Measurements from ENCODE around the gene ASPRV1. TPM values are rescaled to one million over a fixed set of nuclear protein-coding genes. Genes with fewer than 3 reads are reported as not detected.

The ASPRV1 gene
- total RNA-seq, 1 donor from 2014 or later = 0.78 TPM

GRCh38 chr2:69992310-69993047 lies 31.0 kb upstream of the ASPRV1 start:
- ATAC-seq (ENCODE audit: poor library complexity) = no peak
- intact Hi-C loops (cut with DNase I) = no loop called here
- no peak for DNase-seq

DNA sequence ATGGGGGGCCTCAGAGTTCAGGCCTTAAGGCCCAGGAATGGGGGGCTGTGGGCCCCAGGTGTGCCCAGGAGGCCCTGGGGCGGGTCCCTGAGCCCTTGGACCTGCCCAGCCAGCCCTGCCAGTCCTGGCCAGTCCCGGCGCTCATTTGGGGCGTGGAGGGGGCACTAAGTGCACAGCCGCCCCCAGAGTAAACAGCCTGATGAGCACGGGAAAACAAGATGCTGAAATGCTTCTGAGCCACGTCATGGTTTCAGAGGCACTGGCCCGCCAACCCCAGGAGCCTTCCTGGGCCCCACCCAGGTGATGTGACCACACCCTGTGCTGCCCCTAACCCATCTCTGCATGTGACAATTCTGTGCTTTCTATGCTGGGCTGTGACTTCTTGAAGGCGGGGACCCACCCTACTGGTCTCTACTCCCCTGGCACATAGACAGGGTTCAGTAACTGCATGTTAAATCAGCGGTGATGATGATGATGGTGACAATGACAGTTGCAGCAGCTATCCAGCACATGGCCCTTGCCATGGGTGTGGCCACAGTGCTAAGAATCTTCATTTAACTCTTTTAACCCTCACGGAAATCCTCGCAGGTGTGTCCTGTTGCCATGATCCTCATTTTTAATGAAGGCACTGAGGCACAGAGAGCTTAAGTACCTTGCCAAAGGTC lies 28.1 kb upstream of the ASPRV1 start:
- ATAC-seq (ENCODE audit: poor library complexity) = no peak
- intact Hi-C loops (cut with DNase I) = no loop called here
- DNase-seq = no peak

GRCh38 chr2:69989009-69989408 lies 27.6 kb upstream of the ASPRV1 start:
- intact Hi-C loops (cut with DNase I) = no loop called here
- ATAC-seq (ENCODE audit: poor library complexity) (no peak), DNase-seq (no peak)

- intact Hi-C loops (cut with DNase I) = no loop called here
- ATAC-seq (ENCODE audit: poor library complexity) = no peak
- DNase-seq = no peak
Observed at GRCh38 chr2:69988086-69988635, 26.7 kb upstream of the ASPRV1 start.

- DNase-seq (no peak), ATAC-seq (ENCODE audit: poor library complexity) (no peak)
- intact Hi-C loops (cut with DNase I) = no loop called here
Observed at GRCh38 chr2:69986691-69987090, 25.3 kb upstream of the ASPRV1 start.

GRCh38 chr2:69985688-69986087 lies 24.3 kb upstream of the ASPRV1 start:
- peak; percentile 41 for ATAC-seq (ENCODE audit: poor library complexity)
- intact Hi-C loops (cut with DNase I) = no loop called here
- peak; percentile 69 for DNase-seq

GRCh38 chr2:69985216-69985615 lies 23.8 kb upstream of the ASPRV1 start:
- intact Hi-C loops (cut with DNase I) = no loop called here
- DNase-seq = no peak
- ATAC-seq (ENCODE audit: poor library complexity) = no peak

GRCh38 chr2:69983392-69983966 lies 22.0 kb upstream of the ASPRV1 start:
- ATAC-seq (ENCODE audit: poor library complexity) = no peak
- DNase-seq = no peak
- intact Hi-C loops (cut with DNase I) = no loop called here

GRCh38 chr2:69979902-69980807 lies 18.7 kb upstream of the ASPRV1 start:
- intact Hi-C loops (cut with DNase I) = no loop called here
- ATAC-seq (ENCODE audit: poor library complexity) (no peak), DNase-seq (no peak)

DNA sequence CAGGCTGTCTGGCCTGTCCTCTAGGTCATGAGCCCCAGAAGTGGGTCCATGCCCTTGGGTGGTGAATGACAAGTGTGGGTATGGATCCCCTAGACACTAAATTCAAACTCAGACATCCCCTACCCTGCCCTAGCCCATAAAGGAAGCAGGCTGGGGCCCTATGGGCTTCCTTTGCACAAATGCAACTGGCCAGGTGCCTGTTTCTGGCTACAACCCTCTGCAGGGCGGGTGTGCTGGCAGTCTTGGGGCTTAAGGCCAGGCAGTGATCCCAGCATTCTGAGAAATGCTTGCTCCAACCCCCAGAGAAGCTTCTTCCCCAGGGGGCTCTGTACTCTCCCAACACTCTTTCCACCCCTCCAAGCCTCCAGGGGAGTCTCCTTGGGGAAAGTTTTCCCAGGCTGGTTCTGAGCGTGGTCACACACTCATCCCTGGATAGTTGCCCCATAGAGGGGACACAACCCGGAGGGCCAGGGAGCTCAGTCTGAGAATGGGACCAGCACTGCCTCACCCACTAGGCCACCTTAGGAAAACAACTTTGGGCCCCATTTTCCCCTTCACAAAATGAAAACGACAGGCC lies 16.6 kb upstream of the ASPRV1 start:
- intact Hi-C loops (cut with DNase I) = no loop called here
- no peak for ATAC-seq (ENCODE audit: poor library complexity)
- DNase-seq = no peak

DNA sequence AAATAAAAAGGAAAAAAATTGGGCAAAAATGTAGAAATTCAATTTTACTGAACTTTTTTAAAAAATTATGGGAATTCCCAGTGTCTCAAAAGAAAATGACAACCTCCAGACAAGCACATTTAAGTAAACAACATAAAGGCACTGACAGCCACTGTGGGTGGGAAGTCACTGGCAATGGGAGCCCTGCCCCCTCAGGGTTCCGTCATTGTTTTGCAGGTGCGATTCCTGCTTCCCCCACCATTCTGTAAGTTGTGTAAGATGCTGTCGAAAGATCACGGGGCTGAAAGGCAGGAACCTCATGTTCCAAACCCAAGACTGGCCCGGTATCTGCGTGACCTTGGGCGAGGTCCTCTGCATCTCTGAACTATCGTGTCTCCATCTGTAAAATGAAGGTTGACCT lies 15.8 kb upstream of the ASPRV1 start:
- ATAC-seq (ENCODE audit: poor library complexity) = no peak
- intact Hi-C loops (cut with DNase I) = no loop called here
- DNase-seq = no peak

GRCh38 chr2:69975853-69976462 lies 14.5 kb upstream of the ASPRV1 start:
- peak; percentile 59 for DNase-seq

DNA sequence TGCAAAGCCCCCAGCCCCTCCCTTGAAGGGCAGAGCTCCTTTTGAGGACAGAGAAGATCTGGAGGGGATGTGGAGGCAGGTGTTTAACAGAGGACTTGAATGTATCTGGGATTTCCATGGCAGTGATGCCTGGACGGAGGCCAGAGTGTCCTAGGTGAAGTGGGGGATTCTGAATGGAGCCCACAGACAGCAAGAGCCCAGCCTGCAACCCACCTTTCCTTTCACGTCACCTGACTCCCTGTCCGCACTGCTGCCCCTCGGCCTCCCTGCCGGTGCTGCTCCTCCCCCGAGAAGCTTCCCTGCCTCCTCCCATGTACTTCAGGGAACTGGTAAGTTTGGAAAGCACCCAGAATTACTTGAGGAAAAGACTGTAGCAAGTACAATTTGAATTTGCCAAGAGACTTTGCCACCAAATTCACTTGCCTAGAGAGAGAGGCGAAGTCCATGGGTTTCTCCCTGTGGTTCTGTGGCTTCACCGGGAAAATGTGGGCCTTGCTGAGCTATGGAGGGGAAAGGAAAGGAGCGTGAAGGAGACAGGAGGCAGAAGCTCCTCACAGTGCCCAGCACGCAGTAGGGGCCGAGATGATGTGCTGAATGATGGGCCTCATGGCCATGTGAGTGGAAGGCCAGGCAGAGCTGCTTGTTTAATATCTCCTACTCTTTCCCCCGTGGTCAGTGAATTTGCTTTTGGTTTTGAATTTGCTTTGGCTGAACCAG lies 13.9 kb upstream of the ASPRV1 start:
- intact Hi-C loops (cut with DNase I) = no loop called here
- DNase-seq (no peak), ATAC-seq (ENCODE audit: poor library complexity) (no peak)

More at GRCh38 chr2:69975853-69976462, 14.5 kb upstream of the ASPRV1 start:
- no peak for ATAC-seq (ENCODE audit: poor library complexity)
- intact Hi-C loops (cut with DNase I) = no loop called here

DNA sequence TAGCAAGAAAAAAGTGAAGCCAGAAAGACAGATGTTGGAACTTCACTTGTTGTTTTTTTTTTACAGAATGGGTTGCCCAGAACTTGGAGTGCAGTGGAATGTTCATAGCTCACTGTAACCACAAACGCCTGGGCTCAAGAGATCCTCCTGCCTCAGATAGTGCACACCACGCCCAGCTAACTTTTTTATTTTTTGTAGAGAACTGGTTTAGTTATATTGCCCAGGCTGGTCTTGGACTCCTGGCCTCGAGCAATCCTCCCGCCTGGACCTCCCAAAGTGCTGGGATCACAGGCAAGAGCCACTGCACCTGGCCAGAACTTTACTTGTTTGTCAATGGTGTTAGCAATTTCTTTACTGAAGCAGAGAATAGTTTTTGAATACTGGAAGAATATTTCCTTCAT lies 11.9 kb upstream of the ASPRV1 start:
- ATAC-seq (ENCODE audit: poor library complexity) (no peak), DNase-seq (no peak)
- intact Hi-C loops (cut with DNase I) = no loop called here

GRCh38 chr2:69972822-69973221 lies 11.4 kb upstream of the ASPRV1 start:
- DNase-seq = no peak
- ATAC-seq (ENCODE audit: poor library complexity) = no peak
- intact Hi-C loops (cut with DNase I) = no loop called here

GRCh38 chr2:69969991-69970390 lies 8.6 kb upstream of the ASPRV1 start:
- DNase-seq (no peak), ATAC-seq (ENCODE audit: poor library complexity) (no peak)
- intact Hi-C loops (cut with DNase I) = no loop called here

- no peak for ATAC-seq (ENCODE audit: poor library complexity)
- intact Hi-C loops (cut with DNase I) = no loop called here
- DNase-seq = no peak
Observed at GRCh38 chr2:69969126-69969983, 7.9 kb upstream of the ASPRV1 start.
